ENCODE measurements around the gene BIRC7. TPM values are rescaled to one million over a fixed set of nuclear protein-coding genes. Genes with fewer than 3 reads are reported as not detected.
"Not testable (repeated sequence)": the region's sequence is repeated elsewhere in the genome, so short reads cannot be mapped to it uniquely, and the experiment has no call there.

Gene BIRC7
- total RNA-seq, 2 donors from 2014 or later: not detected

GRCh38 chr20:63219447-63219821 lies 16.3 kb upstream of the BIRC7 start:
- WGBS, 2 donors: 59 to 84% methylated on average over 7 to 8 of the region's 8 CpGs
- H3K4me3 ChIP-seq: no peak overlapping the region
- peaks cover 19% of the 10 kb centered on the region for H3K4me1 ChIP-seq
- no peak for ATAC-seq
- H3K27ac ChIP-seq: no peak overlapping the region
- TF ChIP-seq CTCF (IDR thresholded peaks at IDR 0.05): no peak
- no peak for TF ChIP-seq POLR2A (IDR thresholded peaks at IDR 0.05)
- H3K27me3 ChIP-seq: no peaks in the 10 kb centered on the region
- intact Hi-C loops (cut with DNase I): no loop called here
- no peaks in the 10 kb centered on the region for H3K36me3 ChIP-seq (replicated peaks in 1 of 2; ENCODE audit: insufficient read depth in 1 of 2, low read depth in 2 of 2)
- no peaks in the 10 kb centered on the region for H3K9me3 ChIP-seq
- DNase-seq: no peak

- ATAC-seq (no peak), DNase-seq (no peak)
- Histone ChIP-seq H3K36me3 (replicated peaks in 1 of 2; ENCODE audit: insufficient read depth in 1 of 2, low read depth in 2 of 2) (no peaks in the 10 kb centered on the region), H3K9me3 (no peaks in the 10 kb centered on the region), H3K27me3 (no peaks in the 10 kb centered on the region), H3K4me1 (peaks cover 19% of the 10 kb centered on the region), H3K27ac (no peak overlapping the region), H3K4me3 (no peak overlapping the region)
- TF ChIP-seq CTCF (IDR thresholded peaks at IDR 0.05): no peak
- intact Hi-C loops (cut with DNase I): no loop called here
- 57 to 60% methylated on average over 24 to 25 of the region's 25 CpGs for WGBS, 2 donors
These were observed 15.7 kb upstream of the BIRC7 start for GRCh38 chr20:63219866-63220521.

GRCh38 chr20:63220696-63221399 lies 14.9 kb upstream of the BIRC7 start:
- no peak for DNase-seq
- intact Hi-C loops (cut with DNase I): no loop called here

GRCh38 chr20:63221400-63222053 lies 14.2 kb upstream of the BIRC7 start:
- 62 to 64% methylated on average over 8 to 12 of the region's 12 CpGs for WGBS, 2 donors
- DNase-seq: not testable (repeated sequence)

More at GRCh38 chr20:63220696-63221399, 14.9 kb upstream of the BIRC7 start:
- no peaks in the 10 kb centered on the region for H3K9me3 ChIP-seq
- no peaks in the 10 kb centered on the region for H3K36me3 ChIP-seq (replicated peaks in 1 of 2; ENCODE audit: insufficient read depth in 1 of 2, low read depth in 2 of 2)
- H3K4me1 ChIP-seq: peaks cover 18% of the 10 kb centered on the region
- H3K27me3 ChIP-seq: no peaks in the 10 kb centered on the region
- no peak for ATAC-seq
- no peak overlapping the region for H3K4me3 ChIP-seq
- WGBS, 2 donors: 30 to 33% methylated on average over 7 to 9 of the region's 9 CpGs
- TF ChIP-seq POLR2A (IDR thresholded peaks at IDR 0.05) (no peak), CTCF (IDR thresholded peaks at IDR 0.05) (no peak)
- no peak overlapping the region for H3K27ac ChIP-seq

GRCh38 chr20:63222541-63222940 lies 13.2 kb upstream of the BIRC7 start:
- TF ChIP-seq POLR2A (IDR thresholded peaks at IDR 0.05) (no peak), CTCF (IDR thresholded peaks at IDR 0.05) (no peak)
- no peak for DNase-seq
- intact Hi-C loops (cut with DNase I): no loop called here
- WGBS, 2 donors: 44 to 46% methylated on average over 3 to 7 of the region's 7 CpGs
- no peak for ATAC-seq
- Histone ChIP-seq H3K4me3 (no peak overlapping the region), H3K4me1 (peaks cover 8% of the 10 kb centered on the region), H3K27me3 (no peaks in the 10 kb centered on the region), H3K9me3 (no peaks in the 10 kb centered on the region), H3K36me3 (replicated peaks in 1 of 2; ENCODE audit: insufficient read depth in 1 of 2, low read depth in 2 of 2) (no peaks in the 10 kb centered on the region), H3K27ac (no peak overlapping the region)

More at GRCh38 chr20:63221400-63222053, 14.2 kb upstream of the BIRC7 start:
- H3K36me3 ChIP-seq (replicated peaks in 1 of 2; ENCODE audit: insufficient read depth in 1 of 2, low read depth in 2 of 2); ATAC-seq; H3K4me3 ChIP-seq; H3K27ac ChIP-seq; H3K27me3 ChIP-seq; H3K9me3 ChIP-seq; intact Hi-C loops (cut with DNase I): not testable (repeated sequence)
- peaks cover 16% of the 10 kb centered on the region for H3K4me1 ChIP-seq
